BLaER1 (cell line): ENCODE results near the gene FBXL12.

Experiments used
- H3K27ac ChIP-seq: shearing (Covaris generic); formaldehyde crosslinking; 2 replicates; pipeline ENCODE4 v1.8.1; 2022
- H3K27me3 ChIP-seq: shearing (Covaris generic); formaldehyde crosslinking; 2 replicates; pipeline ENCODE4 v1.8.1; 2022
- H3K36me3 ChIP-seq: shearing (Covaris generic); formaldehyde crosslinking; 2 replicates; pipeline ENCODE4 v1.8.1; 2022
- H3K4me1 ChIP-seq: shearing (Covaris generic); formaldehyde crosslinking; 2 replicates; pipeline ENCODE4 v1.8.1; 2022
- H3K4me2 ChIP-seq: shearing (Covaris generic); formaldehyde crosslinking; 2 replicates; pipeline ENCODE4 v1.8.1; 2022
- H3K4me3 ChIP-seq: shearing (Covaris generic); formaldehyde crosslinking; 2 replicates; pipeline ENCODE4 v1.8.1; 2022
- H3K9ac ChIP-seq: shearing (Covaris generic); formaldehyde crosslinking; 2 replicates; pipeline ENCODE4 v1.8.1; 2022
- H3K9me3 ChIP-seq: shearing (Covaris generic); formaldehyde crosslinking; 2 replicates; pipeline ENCODE4 v1.8.1; 2022
- H4K20me1 ChIP-seq: shearing (Covaris generic); formaldehyde crosslinking; 2 replicates; pipeline ENCODE4 v1.8.1; 2022
- Cebpa-rat ChIP-seq: shearing (Covaris generic); IDR thresholded peaks from 2 replicates; pipeline ENCODE4 v1.8.1; 2022

FBXL12 gene, protein sequence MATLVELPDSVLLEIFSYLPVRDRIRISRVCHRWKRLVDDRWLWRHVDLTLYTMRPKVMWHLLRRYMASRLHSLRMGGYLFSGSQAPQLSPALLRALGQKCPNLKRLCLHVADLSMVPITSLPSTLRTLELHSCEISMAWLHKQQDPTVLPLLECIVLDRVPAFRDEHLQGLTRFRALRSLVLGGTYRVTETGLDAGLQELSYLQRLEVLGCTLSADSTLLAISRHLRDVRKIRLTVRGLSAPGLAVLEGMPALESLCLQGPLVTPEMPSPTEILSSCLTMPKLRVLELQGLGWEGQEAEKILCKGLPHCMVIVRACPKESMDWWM

GRCh38 chr19:9818734-9819595 is at the start of gene FBXL12:
TSS of gene FBXL12 (minus strand) at chr19:9819079. CDS start at chr19:9818813, 266 bp downstream.
- Histone ChIP-seq H3K27ac (peak within 1 kb of the TSS; percentile 90), H4K20me1 (peaks cover 17% of the 10 kb centered on the region), H3K9me3 (peaks cover 31% of the 10 kb centered on the region), H3K9ac (peak within 1 kb of the TSS; percentile 94), H3K4me1 (peaks cover 35% of the 10 kb centered on the region), H3K4me3 (peak within 1 kb of the TSS; percentile 99), H3K36me3 (peaks cover 39% of the 10 kb centered on the region), H3K4me2 (peak within 1 kb of the TSS; percentile 87), H3K27me3 (no peaks in the 10 kb centered on the region)
- TF ChIP-seq Cebpa-rat = no peak

- Histone ChIP-seq H3K27me3 (no peaks in the 10 kb centered on the region), H3K36me3 (no peaks in the 10 kb centered on the region), H3K4me2 (peak overlapping the region; percentile 39)
Observed at GRCh38 chr19:9865732-9866501, 47.0 kb upstream of the FBXL12 start.

GRCh38 chr19:9863759-9864158 is 44.9 kb upstream of the FBXL12 start:
- Histone ChIP-seq H3K9ac (no peak overlapping the region), H3K27ac (no peak overlapping the region), H3K36me3 (no peaks in the 10 kb centered on the region), H3K27me3 (no peaks in the 10 kb centered on the region), H3K4me1 (peaks cover 12% of the 10 kb centered on the region), H3K4me3 (no peak overlapping the region), H3K9me3 (no peaks in the 10 kb centered on the region), H3K4me2 (no peak overlapping the region), H4K20me1 (no peaks in the 10 kb centered on the region)
- no peak for TF ChIP-seq Cebpa-rat

More at GRCh38 chr19:9865732-9866501, 47.0 kb upstream of the FBXL12 start:
- Histone ChIP-seq H3K4me3 (no peak overlapping the region), H3K4me1 (peaks cover 12% of the 10 kb centered on the region), H3K27ac (no peak overlapping the region), H3K9ac (no peak overlapping the region), H3K9me3 (no peaks in the 10 kb centered on the region), H4K20me1 (no peaks in the 10 kb centered on the region)
- no peak for TF ChIP-seq Cebpa-rat

GRCh38 chr19:9862938-9863337 is 44.1 kb upstream of the FBXL12 start:
- Histone ChIP-seq H3K4me3 (no peak overlapping the region), H3K27ac (no peak overlapping the region), H3K36me3 (no peaks in the 10 kb centered on the region), H3K9ac (no peak overlapping the region), H3K4me2 (no peak overlapping the region), H4K20me1 (no peaks in the 10 kb centered on the region), H3K4me1 (peaks cover 19% of the 10 kb centered on the region), H3K9me3 (no peaks in the 10 kb centered on the region), H3K27me3 (no peaks in the 10 kb centered on the region)
- TF ChIP-seq Cebpa-rat = no peak

GRCh38 chr19:9861503-9861902 is 42.6 kb upstream of the FBXL12 start:
- H3K36me3 ChIP-seq = peaks cover 10% of the 10 kb centered on the region; the same call in 1 of the 2 replicates
- H4K20me1 ChIP-seq = no peaks in the 10 kb centered on the region
- no peak for TF ChIP-seq Cebpa-rat

DNA sequence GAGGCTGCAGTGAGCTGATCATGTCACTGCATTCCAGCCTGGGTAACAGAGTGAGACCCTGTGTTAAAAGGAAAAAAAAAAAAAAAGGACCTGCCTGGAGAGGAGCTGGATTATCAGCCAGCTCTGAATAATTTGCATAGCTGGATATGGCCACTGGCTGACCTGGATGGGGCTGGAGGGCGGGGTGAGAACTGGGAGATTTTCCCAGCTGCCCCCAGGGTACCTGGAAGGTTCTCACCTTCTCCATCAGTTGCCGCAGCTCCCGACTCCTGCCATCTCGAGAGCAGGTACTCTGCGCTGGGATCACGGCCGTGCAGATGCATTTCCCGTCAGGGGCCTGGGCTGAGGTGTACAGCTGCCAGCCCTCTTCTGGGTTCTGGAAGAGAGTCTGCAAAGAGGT is 41.5 kb upstream of the FBXL12 start:
- H3K27me3 ChIP-seq = no peaks in the 10 kb centered on the region
- no peak overlapping the region for H3K27ac ChIP-seq
- H3K36me3 ChIP-seq = peaks cover 12% of the 10 kb centered on the region; the same call in 1 of the 2 replicates
- no peak for TF ChIP-seq Cebpa-rat
- no peak overlapping the region for H3K4me3 ChIP-seq
- H3K4me2 ChIP-seq = no peak overlapping the region
- H3K4me1 ChIP-seq = peaks cover 12% of the 10 kb centered on the region
- H3K9ac ChIP-seq = no peak overlapping the region
- H3K9me3 ChIP-seq = no peaks in the 10 kb centered on the region
- no peaks in the 10 kb centered on the region for H4K20me1 ChIP-seq

More at GRCh38 chr19:9861503-9861902, 42.6 kb upstream of the FBXL12 start:
- H3K9me3 ChIP-seq = no peaks in the 10 kb centered on the region
- no peak overlapping the region for H3K9ac ChIP-seq
- H3K4me3 ChIP-seq = no peak overlapping the region
- no peak overlapping the region for H3K27ac ChIP-seq
- no peaks in the 10 kb centered on the region for H3K27me3 ChIP-seq
- H3K4me2 ChIP-seq = no peak overlapping the region
- H3K4me1 ChIP-seq = peaks cover 21% of the 10 kb centered on the region

DNA sequence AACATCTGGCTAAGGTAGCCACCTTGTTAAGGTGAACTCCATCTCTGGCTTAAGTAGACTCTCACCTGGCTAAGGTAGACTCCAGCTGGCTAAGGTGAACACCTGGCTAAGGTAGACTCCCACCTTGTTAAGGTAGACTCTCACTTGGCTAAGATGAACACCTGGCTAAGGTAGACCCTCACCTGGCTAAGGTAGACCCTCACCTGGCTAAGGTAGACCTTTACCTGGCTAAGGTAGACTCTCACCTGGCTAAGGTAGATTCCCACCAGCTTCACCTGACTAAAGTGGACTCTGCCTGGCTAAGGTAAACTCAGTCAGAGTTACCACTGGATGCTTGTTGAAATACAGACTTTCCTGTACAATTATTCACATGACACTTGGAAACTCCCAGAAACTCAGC is 39.9 kb upstream of the FBXL12 start:
- Histone ChIP-seq H3K9me3 (no peaks in the 10 kb centered on the region), H3K9ac (no peak overlapping the region), H3K4me1 (peaks cover 12% of the 10 kb centered on the region), H3K4me2 (peak overlapping the region; percentile 26; the same call in 1 of the 2 replicates), H3K36me3 (peaks cover 22% of the 10 kb centered on the region; the same call in 1 of the 2 replicates), H3K4me3 (no peak overlapping the region), H4K20me1 (no peaks in the 10 kb centered on the region), H3K27me3 (no peaks in the 10 kb centered on the region), H3K27ac (no peak overlapping the region)
- TF ChIP-seq Cebpa-rat = no peak

- TF ChIP-seq Cebpa-rat = no peak
- H3K4me3 ChIP-seq = no peak overlapping the region
- no peak overlapping the region for H3K27ac ChIP-seq
- H3K4me2 ChIP-seq = peak overlapping the region; percentile 32
- H3K9ac ChIP-seq = no peak overlapping the region
- peaks cover 12% of the 10 kb centered on the region for H3K4me1 ChIP-seq
- peaks cover 26% of the 10 kb centered on the region; the same call in 1 of the 2 replicates for H3K36me3 ChIP-seq
- no peaks in the 10 kb centered on the region for H3K9me3 ChIP-seq
- no peaks in the 10 kb centered on the region for H4K20me1 ChIP-seq
- no peaks in the 10 kb centered on the region for H3K27me3 ChIP-seq
Observed at GRCh38 chr19:9857920-9858746, 39.3 kb upstream of the FBXL12 start.
